NCI-H524 treated with DMSO at 0.1 percent for 48 hours (cell line): ENCODE results near the gene IFNGR1.
A peak's percentile ranks its signal among the peaks of the same experiment; 100 is the strongest.
"Not testable (repeated sequence)": the region's sequence is repeated elsewhere in the genome, so short reads cannot be mapped to it uniquely, and the experiment has no call there.

Experiments
- DNase-seq: peaks from one replicate; lab custom pipeline; 2025; lab: John Stamatoyannopoulos, UW

Gene IFNGR1

GRCh38 chr6:137236581-137237355, 17.6 kb upstream of the IFNGR1 start:
- DNase-seq = no peak

GRCh38 chr6:137235686-137236085, 16.5 kb upstream of the IFNGR1 start:
- no peak for DNase-seq

- no peak for DNase-seq
Measured at GRCh38 chr6:137233911-137234863, 15.0 kb upstream of the IFNGR1 start.

- no peak for DNase-seq
Measured at GRCh38 chr6:137231895-137232294, 12.7 kb upstream of the IFNGR1 start.

GRCh38 chr6:137230956-137231555, 11.9 kb upstream of the IFNGR1 start:
- DNase-seq = no peak

GRCh38 chr6:137230547-137230946, 11.4 kb upstream of the IFNGR1 start:
- no peak for DNase-seq

GRCh38 chr6:137229075-137229759, 10.0 kb upstream of the IFNGR1 start:
- DNase-seq = no peak

- no peak for DNase-seq
Measured at GRCh38 chr6:137227871-137228302, 8.7 kb upstream of the IFNGR1 start.

GRCh38 chr6:137226697-137227096, 7.5 kb upstream of the IFNGR1 start:
- DNase-seq = no peak

GRCh38 chr6:137224799-137225198, 5.6 kb upstream of the IFNGR1 start:
- DNase-seq = no peak

- no peak for DNase-seq
Measured at GRCh38 chr6:137223370-137224131, 4.4 kb upstream of the IFNGR1 start.

GRCh38 chr6:137222381-137222780, 3.2 kb upstream of the IFNGR1 start:
- no peak for DNase-seq

GRCh38 chr6:137219664-137220252, 573 bp upstream of the IFNGR1 start:
- no peak for DNase-seq

- DNase-seq = peak; percentile 9
Measured at GRCh38 chr6:137218473-137218916, 690 bp downstream of the IFNGR1 start.

- no peak for DNase-seq
Measured at GRCh38 chr6:137217801-137218472, 1.2 kb downstream of the IFNGR1 start.

- no peak for DNase-seq
Measured at GRCh38 chr6:137216875-137217553, 2.2 kb downstream of the IFNGR1 start.

GRCh38 chr6:137216106-137216505, 3.1 kb downstream of the IFNGR1 start:
- no peak for DNase-seq

GRCh38 chr6:137215630-137216029, 3.6 kb downstream of the IFNGR1 start:
- not testable (repeated sequence) for DNase-seq

GRCh38 chr6:137214931-137215330, 4.3 kb downstream of the IFNGR1 start:
- DNase-seq = no peak
